ENCODE results near the gene A4GNT.
"Not testable (repeated sequence)": the region's sequence is repeated elsewhere in the genome, so short reads cannot be mapped to it uniquely, and the experiment has no call there.

The A4GNT gene

DNA sequence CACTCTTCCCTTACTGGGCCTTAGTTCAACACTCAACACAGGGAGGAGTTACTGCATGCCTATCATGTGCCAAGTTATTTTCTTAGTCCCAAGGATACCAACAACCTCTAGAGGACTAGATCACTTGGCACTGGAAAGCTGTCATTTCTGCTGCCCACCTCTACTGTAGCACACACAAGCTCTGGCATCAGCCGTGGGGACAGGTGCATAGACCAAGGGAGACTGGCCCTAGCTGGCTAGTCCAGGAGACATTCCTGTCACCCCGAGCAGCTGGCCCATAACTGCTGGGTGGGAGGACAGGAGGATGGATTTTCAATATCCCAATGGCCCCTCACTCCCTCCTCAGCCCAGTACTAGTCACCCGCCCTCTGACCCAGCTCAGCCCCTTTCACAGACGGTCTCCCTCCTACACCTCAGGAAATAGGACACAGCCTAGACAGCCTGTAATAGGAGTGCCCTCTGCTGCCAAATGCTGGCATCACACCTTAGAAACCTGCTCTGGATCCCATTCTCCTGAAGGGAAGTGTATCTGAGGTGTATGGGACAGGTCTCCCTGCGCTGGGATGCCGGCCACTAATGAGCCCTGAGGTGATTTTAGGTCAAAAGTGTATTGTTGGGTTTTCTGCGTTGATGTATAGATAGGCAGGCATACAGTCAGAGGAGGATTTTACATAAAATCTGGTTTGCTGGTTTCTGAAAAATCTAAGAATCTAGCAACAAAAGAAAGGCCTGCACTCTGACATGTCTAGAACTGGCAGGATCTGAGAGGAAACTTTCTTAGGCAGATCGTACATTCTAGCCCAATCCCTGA is 13.4 kb downstream of the A4GNT start:
- peak; percentile 49 for DNase-seq (ENCODE audit: low read depth)

GRCh38 chr3:138114988-138115971 is 16.9 kb downstream of the A4GNT start, which contains the start of gene DZIP1L:
Gene DZIP1L, minus strand, starts transcription at chr3:138115608. Its CDS starts 11,637 bp downstream, at chr3:138103971.
- DNase-seq (ENCODE audit: low read depth) = peak; percentile 56

DNA sequence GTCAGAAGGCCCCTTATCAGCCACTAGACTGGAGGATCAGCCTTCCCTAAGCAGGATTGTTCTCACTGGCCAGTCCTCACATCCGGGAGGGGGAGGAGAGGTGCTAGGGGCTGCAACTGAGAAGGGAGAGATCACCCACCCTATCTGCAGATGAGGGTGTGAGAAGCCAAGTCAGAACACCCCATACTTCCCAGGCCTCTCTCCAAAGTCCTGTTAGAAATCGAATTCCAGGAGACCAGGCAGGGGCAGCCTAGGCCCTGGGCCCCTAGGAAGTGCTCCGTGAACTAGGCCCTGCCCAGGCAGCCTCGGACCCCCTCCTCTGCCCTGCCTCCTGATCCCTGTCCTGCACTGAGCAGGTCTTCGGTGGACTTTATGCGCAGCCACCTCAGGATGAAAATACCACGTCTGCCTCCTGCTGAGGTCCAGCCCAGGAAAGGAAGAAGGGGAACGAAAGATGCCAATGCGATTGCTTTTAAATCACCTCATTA is 17.7 kb downstream of the A4GNT start:
- DNase-seq (ENCODE audit: low read depth) = no peak

- no peak for DNase-seq (ENCODE audit: low read depth)
These were observed 18.9 kb downstream of the A4GNT start for GRCh38 chr3:138113326-138113725.

- DNase-seq (ENCODE audit: low read depth) = no peak
These were observed 19.8 kb downstream of the A4GNT start for GRCh38 chr3:138112362-138112761.

- no peak for DNase-seq (ENCODE audit: low read depth)
These were observed 26.6 kb downstream of the A4GNT start for GRCh38 chr3:138105598-138105997.

GRCh38 chr3:138103466-138103865 is 28.7 kb downstream of the A4GNT start:
- no peak for DNase-seq (ENCODE audit: low read depth)

GRCh38 chr3:138101351-138101940 is 30.7 kb downstream of the A4GNT start:
- DNase-seq (ENCODE audit: low read depth) = not testable (repeated sequence)

DNA sequence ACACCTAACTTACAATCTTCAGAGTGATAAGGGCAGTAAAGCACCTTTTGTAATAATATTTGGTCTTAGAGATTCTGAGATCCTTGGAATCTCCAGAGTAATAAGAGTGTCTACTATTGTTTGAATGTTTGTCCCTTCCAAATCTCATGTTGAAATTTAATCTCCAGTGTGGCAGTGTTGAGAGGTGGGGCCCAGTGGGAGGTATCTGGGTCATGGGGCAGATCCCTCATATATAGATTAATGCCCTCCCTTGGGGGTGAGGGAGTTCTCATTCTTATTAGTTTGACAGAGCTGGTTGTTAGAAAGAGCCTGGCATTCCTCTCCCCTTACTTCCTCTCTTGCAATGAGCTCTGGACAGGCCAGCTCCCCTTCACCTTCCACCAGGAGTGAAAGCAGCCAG is 32.8 kb downstream of the A4GNT start:
- no peak for DNase-seq (ENCODE audit: low read depth)

DNA sequence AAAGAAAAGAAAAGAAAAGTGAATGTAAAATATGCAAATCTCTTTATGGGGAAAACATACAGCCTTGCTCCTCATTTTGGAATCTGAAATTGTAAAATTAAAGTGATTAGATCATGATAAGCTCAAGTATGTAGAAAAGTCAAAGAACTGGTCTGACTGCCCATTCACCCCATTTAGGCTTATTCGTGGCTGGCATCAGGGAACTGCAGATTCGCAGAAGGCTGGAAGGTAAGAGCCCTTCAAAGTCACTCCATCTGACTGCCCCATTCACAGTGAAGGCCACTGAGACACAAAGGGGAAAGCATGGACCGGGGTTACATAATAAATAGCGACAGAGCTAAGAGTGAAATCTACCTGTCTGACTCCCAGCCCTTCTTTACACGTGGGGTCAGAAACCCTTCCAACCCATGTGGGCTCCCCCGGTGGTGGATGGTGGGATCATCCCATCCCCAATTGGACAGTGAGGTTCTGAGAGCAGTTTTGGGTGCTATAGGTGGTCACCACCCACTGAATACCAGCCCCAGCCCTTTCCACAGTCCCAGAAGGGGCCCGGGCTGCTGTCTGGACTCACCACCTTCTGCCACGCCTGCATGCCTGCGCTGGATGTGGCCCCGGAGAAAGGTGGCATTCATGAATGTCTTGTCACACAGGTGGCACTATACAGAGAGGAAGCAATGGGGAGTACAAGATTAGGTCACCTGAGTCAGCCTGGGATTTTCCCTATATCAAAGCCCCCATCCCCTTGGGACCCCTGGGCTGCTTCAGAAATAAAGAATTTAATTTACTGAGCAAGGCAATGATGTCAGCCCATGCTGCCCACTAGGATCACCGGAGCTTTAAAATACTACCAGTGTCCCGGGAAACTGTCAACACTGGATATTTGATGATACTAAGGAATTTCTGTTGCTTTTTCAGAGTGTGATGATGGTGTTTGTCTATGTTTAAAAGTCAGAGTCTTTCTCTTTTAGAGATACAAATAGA is 34.7 kb downstream of the A4GNT start:
- no peak for DNase-seq (ENCODE audit: low read depth)

DNA sequence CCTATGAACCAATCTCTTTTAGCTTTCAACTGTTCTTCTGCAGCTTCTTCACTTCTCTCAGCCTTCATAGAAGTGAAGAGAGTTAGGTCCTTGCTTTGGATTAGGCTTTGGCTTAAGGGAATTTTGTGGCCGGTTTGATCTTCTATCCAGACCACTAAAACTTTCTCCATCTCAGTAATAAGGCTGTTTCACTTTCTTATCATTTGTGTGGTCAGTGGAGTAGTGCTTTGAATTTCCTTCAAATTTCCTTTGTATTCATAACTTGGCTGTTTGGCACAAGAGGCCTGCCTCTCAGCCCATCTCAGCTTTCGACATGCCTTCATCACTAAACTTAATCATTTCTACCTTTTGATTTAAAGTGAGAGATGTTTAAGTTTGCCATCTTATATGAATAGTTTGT is 38.5 kb downstream of the A4GNT start:
- DNase-seq (ENCODE audit: low read depth) = no peak

GRCh38 chr3:138092023-138092422 is 40.2 kb downstream of the A4GNT start:
- DNase-seq (ENCODE audit: low read depth) = no peak

- no peak for DNase-seq (ENCODE audit: low read depth)
These were observed 43.1 kb downstream of the A4GNT start for GRCh38 chr3:138089091-138089490.

DNA sequence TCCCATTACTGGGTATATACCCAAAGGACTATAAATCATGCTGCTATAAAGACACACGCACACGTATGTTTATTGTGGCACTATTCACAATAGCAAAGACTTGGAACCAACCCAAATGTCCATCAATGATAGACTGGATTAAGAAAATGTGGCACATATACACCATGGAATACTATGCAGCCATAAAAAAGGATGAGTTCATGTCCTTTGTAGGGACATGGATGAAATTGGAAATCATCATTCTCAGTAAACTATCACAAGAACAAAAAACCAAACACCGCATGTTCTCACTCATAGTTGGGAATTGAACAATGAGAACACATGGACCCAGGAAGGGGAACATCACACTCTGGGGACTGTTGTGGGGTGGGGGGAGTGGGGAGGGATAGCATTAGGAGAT is 46.4 kb downstream of the A4GNT start:
- DNase-seq (ENCODE audit: low read depth) = not testable (repeated sequence)

DNA sequence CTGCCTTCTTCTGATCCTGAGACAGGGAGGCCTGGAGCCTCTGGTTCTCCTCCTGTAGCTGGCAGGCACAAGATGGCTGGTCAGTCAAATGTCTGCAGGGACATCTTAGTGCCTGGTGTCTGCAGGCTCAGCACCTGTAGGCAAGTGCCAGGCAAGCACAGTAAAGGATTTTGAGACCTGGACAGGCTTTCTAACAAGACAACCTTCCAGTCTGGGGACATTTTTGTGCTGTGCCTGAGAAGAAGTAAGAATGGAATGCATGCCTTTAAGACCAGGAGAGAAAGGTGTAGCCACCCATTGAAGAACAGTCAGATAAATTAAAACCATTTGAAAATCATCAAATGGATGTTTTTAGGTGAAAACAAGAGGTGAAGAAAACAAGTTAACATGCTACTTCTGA is 48.0 kb downstream of the A4GNT start:
- DNase-seq (ENCODE audit: low read depth) = no peak

DNA sequence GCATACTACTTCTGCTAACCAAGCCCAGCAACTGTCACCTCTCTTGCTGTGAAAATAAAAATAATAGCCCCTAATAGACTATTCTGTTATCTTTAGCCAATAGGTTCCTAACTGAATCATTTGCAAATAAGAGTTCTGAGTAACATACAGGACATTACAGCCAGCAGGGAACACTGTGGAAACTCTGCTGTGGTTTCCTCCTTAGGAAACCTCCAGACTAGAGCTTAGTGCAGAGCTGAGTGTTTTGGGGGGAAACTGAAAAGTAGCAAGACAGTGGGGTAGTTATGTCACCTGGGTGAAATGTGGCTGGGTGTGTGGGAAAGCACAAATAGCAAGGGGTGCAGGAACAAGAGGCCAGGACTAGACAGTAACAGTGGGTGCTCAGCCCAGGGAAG is 49.2 kb downstream of the A4GNT start:
- DNase-seq (ENCODE audit: low read depth) = no peak

DNA sequence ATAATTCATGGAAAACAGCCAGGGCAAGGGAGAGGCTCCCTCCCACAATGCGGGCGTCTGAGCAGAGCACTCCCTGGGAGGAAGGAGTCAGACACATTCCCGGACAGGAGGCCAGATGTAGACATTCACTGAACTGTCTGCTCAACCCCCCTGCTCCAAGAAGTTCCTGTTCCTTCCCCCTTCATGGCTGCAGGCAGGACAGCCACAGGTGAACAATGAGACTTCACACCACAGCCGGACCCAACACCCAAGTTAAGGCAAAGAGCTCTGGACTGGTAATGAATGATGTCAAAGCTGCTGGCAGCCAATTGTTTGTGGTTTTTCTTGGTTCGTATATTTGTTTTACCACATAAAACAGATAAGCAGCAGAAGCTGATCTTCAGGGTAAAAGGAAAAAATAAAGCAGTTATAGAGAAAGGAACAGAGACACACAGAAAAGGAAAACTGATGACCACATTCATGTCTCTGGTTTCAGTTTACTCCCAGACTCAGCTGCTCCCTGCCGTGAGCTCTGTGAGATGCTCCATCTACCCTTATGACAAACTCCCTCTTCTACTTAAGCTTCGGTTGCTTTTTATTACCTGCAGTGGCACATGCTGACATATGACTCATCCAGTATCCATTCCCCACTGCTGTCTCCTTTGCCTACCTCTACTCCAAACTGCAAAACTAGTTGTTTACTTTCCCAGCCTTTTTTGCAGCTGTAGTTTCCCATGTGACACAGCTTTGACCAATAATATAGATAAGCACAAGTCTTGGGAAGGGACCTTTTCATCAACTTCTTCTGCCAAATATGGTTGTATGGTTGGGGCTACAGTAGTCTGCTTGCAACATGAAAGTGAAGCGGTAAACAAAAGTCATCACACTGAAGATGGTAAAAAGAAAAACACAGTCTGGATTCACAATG is 49.9 kb downstream of the A4GNT start:
- DNase-seq (ENCODE audit: low read depth) = no peak

GRCh38 chr3:138081371-138082084 is 50.7 kb downstream of the A4GNT start:
- DNase-seq (ENCODE audit: low read depth) = no peak

GRCh38 chr3:138079901-138080300 is 52.3 kb downstream of the A4GNT start:
- no peak for DNase-seq (ENCODE audit: low read depth)
